Ishikawa (cell line): ENCODE results near the gene BDH1.

Experiments
- CEBPB ChIP-seq: IDR thresholded peaks from 2 replicates; pipeline ENCODE4 v1.6.1; 2012
- CREB1 ChIP-seq: IDR thresholded peaks from 2 replicates; pipeline ENCODE4 v1.6.1; 2012; ENCODE audit warnings: low read depth
- EGR1 ChIP-seq: IDR thresholded peaks from 2 replicates; pipeline ENCODE4 v1.6.1; 2012
- EP300 ChIP-seq: IDR thresholded peaks from 2 replicates; pipeline ENCODE4 v1.6.1; 2012; ENCODE audit warnings: borderline replicate concordance
- FOXM1 ChIP-seq: IDR thresholded peaks from 2 replicates; pipeline ENCODE4 v1.6.1; 2012; ENCODE audit warnings: low read depth, borderline replicate concordance
- MAX ChIP-seq: IDR thresholded peaks from 2 replicates; pipeline ENCODE4 v1.6.1; 2012
- NFIC ChIP-seq: IDR thresholded peaks from 2 replicates; pipeline ENCODE4 v1.6.1; 2012
- RAD21 ChIP-seq: IDR thresholded peaks from 2 replicates; pipeline ENCODE4 v1.6.1; 2012; ENCODE audit warnings: low read depth
- REST ChIP-seq: IDR thresholded peaks from 2 replicates; pipeline ENCODE4 v1.6.1; 2012; ENCODE audit warnings: low read depth, mild to moderate bottlenecking
- TAF1 ChIP-seq: IDR thresholded peaks from 2 replicates; pipeline ENCODE4 v1.6.1; 2012; ENCODE audit warnings: low read depth, mild to moderate bottlenecking
- TCF12 ChIP-seq: IDR thresholded peaks from 2 replicates; pipeline ENCODE4 v1.6.1; 2012; ENCODE audit warnings: low read depth
- TEAD4 ChIP-seq: IDR thresholded peaks from 2 replicates; pipeline ENCODE4 v1.6.1; 2012
- USF1 ChIP-seq: IDR thresholded peaks from 2 replicates; pipeline ENCODE4 v1.6.1; 2012
- YY1 ChIP-seq: IDR thresholded peaks from 2 replicates; pipeline ENCODE4 v1.6.1; 2012; ENCODE audit warnings: low read depth
- ZBTB7A ChIP-seq: IDR thresholded peaks from 2 replicates; pipeline ENCODE4 v1.6.1; 2012; ENCODE audit warnings: low read depth

The BDH1 gene

GRCh38 chr3:197491923-197492664, 63.7 kb downstream of the BDH1 start:
- no peak for TF ChIP-seq MAX
- TF ChIP-seq TAF1, result no peak
- no peak for TF ChIP-seq USF1
- TF ChIP-seq CEBPB, result no peak
- no peak for TF ChIP-seq YY1
- no peak for TF ChIP-seq FOXM1

- no peak for TF ChIP-seq REST
Observed at GRCh38 chr3:197491478-197491877, 64.3 kb downstream of the BDH1 start.

- TF ChIP-seq FOXM1 (no peak), EP300 (peak; percentile 67), MAX (no peak), NFIC (peak; percentile 45), RAD21 (0 out of 2 replicates have a peak, but pooled peaks have one; percentile 9), TEAD4 (peak; percentile 97), TCF12 (0 out of 2 replicates have a peak, but pooled peaks have one; percentile 28)
Observed at GRCh38 chr3:197490098-197491058, 65.4 kb downstream of the BDH1 start.

- TF ChIP-seq USF1, result no peak
- TF ChIP-seq EGR1, result no peak
- no peak for TF ChIP-seq TAF1
- no peak for TF ChIP-seq EP300
- no peak for TF ChIP-seq TEAD4
- TF ChIP-seq REST, result no peak
- no peak for TF ChIP-seq YY1
- TF ChIP-seq FOXM1, result no peak
- no peak for TF ChIP-seq NFIC
- no peak for TF ChIP-seq ZBTB7A
- TF ChIP-seq TCF12, result no peak
- TF ChIP-seq CEBPB, result no peak
- no peak for TF ChIP-seq CREB1
Observed at GRCh38 chr3:197487911-197488391, 67.8 kb downstream of the BDH1 start.

- TF ChIP-seq REST, result no peak
- no peak for TF ChIP-seq ZBTB7A
- TF ChIP-seq CREB1, result no peak
- no peak for TF ChIP-seq RAD21
- peak; percentile 27; the same call in 1 of the 2 replicates for TF ChIP-seq USF1
- TF ChIP-seq TEAD4, result 0 out of 2 replicates have a peak, but pooled peaks have one; percentile 20
- TF ChIP-seq NFIC, result peak; percentile 56; the same call in 1 of the 2 replicates
Observed at GRCh38 chr3:197486861-197487260, 68.9 kb downstream of the BDH1 start.
